K562 (cell line): ENCODE data around the gene CMSS1. TPM values are rescaled to one million over a fixed set of nuclear protein-coding genes. Genes with fewer than 3 reads are reported as not detected.

Experiments used
- ATAC-seq: fragments of 200-7000 bp; cut with Tn5 transposase; 3 replicates; pipeline ENCODE4 v1.9.1; 2020; ENCODE audit warnings: moderate library complexity
- BruUV-seq: library from RNA; stranded (reverse); fragments of 400-500 nt; replicated peaks from 2 replicates; lab custom pipeline; 2021; lab: Mats Ljungman, UMichigan
- CTCF ChIA-PET: fragments of 300-600 bp; formaldehyde crosslinking; extraction: SDS; loops from one replicate; lab custom pipeline; 2021; ENCODE audit warnings: low intra/inter-chr PET ratio; lab: Yijun Ruan, JAX
- POLR2A ChIA-PET: fragments of 300-600, 350-650 bp; sonication (Branson Sonifier 250); formaldehyde crosslinking; extraction: SDS; loops from one replicate; lab custom pipeline; 2021; ENCODE audit warnings: antibody characterized with exemption, inconsistent platforms; lab: Yijun Ruan, JAX
- DNase-seq, 4 experiments: peaks; one replicate each; pipeline versions ENCODE4 v3.0.0 to v3.0.0-alpha.2; 2011 to 2018; ENCODE audit warnings: low spot score in 3 of 4, mixed read lengths in 3 of 4; ENCODE audit errors: extremely low read depth in 1 of 4
- FAIRE-seq: peaks from 2 replicates; lab custom pipeline; 2011; peaks lifted over from hg19 to GRCh38; lab: Jason Lieb, UNC
- H2AFZ ChIP-seq: 2 replicates; pipeline ENCODE4 v1.6.0; 2011; ENCODE audit warnings: low read depth, low read length, control low read depth, inconsistent platforms
- H3K27ac ChIP-seq: fragments of 200-600 bp; 3 replicates; pipeline ENCODE4 v1.8.0; 2011; ENCODE audit warnings: low read depth, mild to moderate bottlenecking, control low read depth, inconsistent platforms, low read length, moderate library complexity, mixed read lengths; ENCODE audit errors: extremely low read depth
- H3K27me3 ChIP-seq, 2 experiments: fragments of 300-600 bp in 1 of 2; 2 replicates in 1 of 2; 3 replicates in 1 of 2; pipeline versions ENCODE4 v1.6.0 to v1.8.0; 2011; ENCODE audit warnings: inconsistent platforms in 2 of 2, low read length in 2 of 2, mild to moderate bottlenecking in 1 of 2, mixed read lengths in 1 of 2, moderate library complexity in 1 of 2; ENCODE audit not compliant: control insufficient read depth in 2 of 2, insufficient read depth in 2 of 2
- H3K36me3 ChIP-seq: fragments of 300-600 bp; 3 replicates; pipeline ENCODE4 v1.8.0; 2011; ENCODE audit warnings: mild to moderate bottlenecking, low read length, inconsistent platforms; ENCODE audit not compliant: control insufficient read depth, insufficient read depth
- H3K4me1 ChIP-seq, 2 experiments: fragments of 200-600 bp in 1 of 2; replicated peaks in 1 of 2; 2 replicates in 1 of 2; 3 replicates in 1 of 2; pipeline versions ENCODE4 v1.5.1 to v1.8.0; 2011; ENCODE audit warnings: inconsistent platforms in 2 of 2, low read length in 2 of 2, mild to moderate bottlenecking in 1 of 2, mixed read lengths in 1 of 2, moderate library complexity in 1 of 2; ENCODE audit not compliant: control insufficient read depth in 2 of 2, insufficient read depth in 2 of 2
- H3K4me2 ChIP-seq: 2 replicates; pipeline ENCODE4 v1.6.1; 2011; ENCODE audit warnings: low read length, control low read depth, inconsistent platforms, mixed read lengths; ENCODE audit not compliant: insufficient read depth
- H3K4me3 ChIP-seq: fragments of 200-600 bp; sonication (generic), shearing (Covaris generic); 2 replicates; pipeline ENCODE4 v1.5.1; 2016; ENCODE audit warnings: control low read depth, inconsistent platforms
- H3K79me2 ChIP-seq: fragments of 200-600 bp; 3 replicates; pipeline ENCODE4 v1.8.0; 2011; ENCODE audit warnings: low read length, inconsistent platforms; ENCODE audit not compliant: control insufficient read depth, insufficient read depth
- H3K9ac ChIP-seq, 2 experiments: 2 replicates each; pipeline versions ENCODE4 v1.6.0 to v1.6.1; 2011; ENCODE audit warnings: low read depth in 2 of 2, low read length in 2 of 2, control low read depth in 1 of 2, inconsistent platforms in 1 of 2, mild to moderate bottlenecking in 1 of 2, mixed read lengths in 1 of 2; ENCODE audit not compliant: insufficient read depth in 1 of 2
- H3K9me1 ChIP-seq: one replicate; pipeline ENCODE4 v1.6.0; 2011; ENCODE audit warnings: inconsistent platforms, mild to moderate bottlenecking, low read length, moderate library complexity; ENCODE audit not compliant: control insufficient read depth, insufficient read depth
- H3K9me3 ChIP-seq: replicated peaks from 2 replicates; pipeline ENCODE4 v1.5.1; 2011; ENCODE audit warnings: low read depth, low read length, inconsistent platforms; ENCODE audit not compliant: control insufficient read depth, insufficient read depth
- H4K20me1 ChIP-seq: replicated peaks from 2 replicates; pipeline ENCODE4 v1.6.1; 2011; ENCODE audit warnings: low read length, inconsistent platforms, mixed read lengths; ENCODE audit not compliant: control insufficient read depth, insufficient read depth
- ETS1 ChIP-seq: conservative IDR thresholded peaks from 2 replicates; pipeline ENCODE4 v1.6.1; 2011; ENCODE audit warnings: low read depth, mild to moderate bottlenecking, low read length; ENCODE audit not compliant: control insufficient read depth
- HMG20A ChIP-seq: fragments of 450-650 bp; formaldehyde crosslinking; conservative IDR thresholded peaks from 2 replicates; pipeline ENCODE4 v1.4.0; 2020; ENCODE audit warnings: mild to moderate bottlenecking, mixed read lengths
- JUNB ChIP-seq: fragments of 450-650 bp; formaldehyde crosslinking; conservative IDR thresholded peaks from 2 replicates; pipeline ENCODE4 v1.4.0; 2020; ENCODE audit warnings: mild to moderate bottlenecking
- POLR2G ChIP-seq: fragments of 200-400 bp; formaldehyde crosslinking; IDR thresholded peaks from 2 replicates; pipeline ENCODE4 v1.6.1; 2017; ENCODE audit warnings: low read depth, mild to moderate bottlenecking, antibody characterized with exemption, low read length, moderate library complexity
- POLR3G ChIP-seq: IDR thresholded peaks from 2 replicates; pipeline ENCODE4 v1.6.1; 2011; ENCODE audit not compliant: insufficient read length, insufficient replicate concordance; ENCODE audit errors: extremely low read depth
- RAD51 ChIP-seq: fragments of 450-650 bp; IDR thresholded peaks from 2 replicates; pipeline ENCODE4 v1.7.1; 2016; ENCODE audit warnings: low read depth, mild to moderate bottlenecking, borderline replicate concordance
- THAP12 ChIP-seq: fragments of 250-450 bp; sonication (Bioruptor Pico); IDR thresholded peaks from 2 replicates; pipeline ENCODE4 v1.9.0; 2021; ENCODE audit warnings: mild to moderate bottlenecking, inconsistent platforms
- ZNF232 ChIP-seq: sonication (generic); formaldehyde crosslinking; IDR thresholded peaks from 2 replicates; pipeline ENCODE4 v1.8.0; 2022; ENCODE audit warnings: mild to moderate bottlenecking, missing genetic modification reagents
- ZNF398 ChIP-seq: fragments of 250-450 bp; sonication (Bioruptor Pico); IDR thresholded peaks from 2 replicates; pipeline ENCODE4 v1.8.0; 2021; ENCODE audit warnings: moderate library complexity, mild to moderate bottlenecking, inconsistent platforms
- ZNF41 ChIP-seq: fragments of 250-450 bp; sonication (Bioruptor Pico); conservative IDR thresholded peaks from 2 replicates; pipeline ENCODE4 v1.4.0; 2020; ENCODE audit warnings: mild to moderate bottlenecking
- ZNF740 ChIP-seq, 3 experiments: fragments of 200-800 bp in 1 of 3; sonication (Bioruptor generic) in 1 of 3; sonication (generic) in 1 of 3; formaldehyde crosslinking in 1 of 3; IDR thresholded peaks; 2 replicates each; pipeline versions ENCODE4 v1.6.1 to v1.8.0; 2016 to 2022; ENCODE audit warnings: mild to moderate bottlenecking in 2 of 3, missing compliant biosample characterization in 2 of 3, missing genetic modification characterization in 2 of 3, missing genetic modification reagents in 1 of 3
- WGBS: fragments of 100-300 bp; shearing (Covaris generic); methylation state at CpG from one replicate; pipeline ENCODE4 v1.1.6; 2016; ENCODE audit warnings: low coverage, mixed read lengths; ENCODE audit not compliant: insufficient coverage; ENCODE audit errors: missing lambda C conversion rate; 5-methylcytosine and 5-hydroxymethylcytosine counted together
- in situ Hi-C: fragments of 300-500 bp; cut with MboI; formaldehyde crosslinking; loops from 4 replicates; pipeline ENCODE4 v1.15.0; 2018; ENCODE audit warnings: inconsistent platforms, mixed read lengths
- intact Hi-C: fragments of 100-400 bp; cut with micrococcal nuclease; formaldehyde crosslinking; loops from 2 replicates; pipeline ENCODE4 v1.14.2; 2022
- polyA plus RNA-seq, 8 experiments: library from polyadenylated mRNA; depleted of rRNA in 4 of 8; stranded (reverse) in 5 of 8; unstranded in 3 of 8; fragments of >200 nt; fragmentation: Nextera tagmentation in 2 of 8; fragmentation: Illumina TruSeq in 1 of 8; extraction: Ambion mirVana in 2 of 8; extraction: Trizol in 1 of 8; gene quantifications; 2 replicates each; pipeline versions ENCODE4 v1.2.1 to v1.2.3, GENCODE V29; 2011 to 2014; ENCODE audit warnings: inconsistent platforms in 1 of 8, missing spikeins in 1 of 8
- total RNA-seq, 7 experiments: library from RNA; depleted of rRNA in 6 of 7; stranded (reverse); fragments of >200 nt in 6 of 7; fragmentation: Illumina TruSeq in 2 of 7; extraction: Trizol in 2 of 7; gene quantifications; 2 replicates each; pipeline versions ENCODE4 v1.2.1 to v1.2.3, GENCODE V29; 2011 to 2021; ENCODE audit warnings: low replicate concordance in 1 of 7

CMSS1 gene
- total and polyA plus RNA-seq, 9 of the 15 experiments (the other 6 are each of a cell fraction or from before 2014, with no cell fraction given), result 46.9 to 109 (median 72.3) TPM

GRCh38 chr3:100019719-100020118 lies 202.1 kb downstream of the CMSS1 start:
- in situ Hi-C loops (no loop called here), intact Hi-C loops (no loop called here)
- Histone ChIP-seq H3K27me3 (no peaks in the 10 kb centered on the region), H3K9me3 (no peaks in the 10 kb centered on the region), H3K36me3 (no peaks in the 10 kb centered on the region), H2AFZ (no peak overlapping the region), H4K20me1 (no peaks in the 10 kb centered on the region), H3K9me1 (no peaks in the 10 kb centered on the region), H3K4me2 (no peak overlapping the region), H3K79me2 (no peaks in the 10 kb centered on the region), H3K9ac (no peak overlapping the region), H3K27ac (no peak overlapping the region), H3K4me3 (no peak overlapping the region), H3K4me1 (no peaks in the 10 kb centered on the region)
- ChIA-PET POLR2A (no interaction called here), CTCF (no interaction called here)
- ATAC-seq (no peak), DNase-seq (no peak), FAIRE-seq (no peak)
- BruUV-seq, result no TSS peak
- TF ChIP-seq THAP12 (no peak), RAD51 (no peak), HMG20A (no peak), JUNB (CRISPR knock-in tag) (no peak), ZNF41 (CRISPR knock-in tag) (no peak), ZNF740 (CRISPR knock-in tag; IDR thresholded peaks at IDR 0.05) (no peak), ZNF740 (tag; IDR thresholded peaks at IDR 0.05) (no peak), POLR2G (no peak), ETS1 (no peak), POLR3G (no peak), ZNF232 (no peak), ZNF398 (CRISPR knock-in tag) (no peak)
- WGBS, result 90% methylated on average over 1 of the region's 1 CpG
